T-helper 1 cell (primary cell): ENCODE results near the gene TMEM14B.
"Not testable (repeated sequence)": the region's sequence is repeated elsewhere in the genome, so short reads cannot be mapped to it uniquely, and the experiment has no call there.

Experiments
- DNase-seq, 5 donors: peaks; one replicate each; pipeline ENCODE4 v3.0.0-alpha.2; 2012 to 2020

The TMEM14B gene

DNA sequence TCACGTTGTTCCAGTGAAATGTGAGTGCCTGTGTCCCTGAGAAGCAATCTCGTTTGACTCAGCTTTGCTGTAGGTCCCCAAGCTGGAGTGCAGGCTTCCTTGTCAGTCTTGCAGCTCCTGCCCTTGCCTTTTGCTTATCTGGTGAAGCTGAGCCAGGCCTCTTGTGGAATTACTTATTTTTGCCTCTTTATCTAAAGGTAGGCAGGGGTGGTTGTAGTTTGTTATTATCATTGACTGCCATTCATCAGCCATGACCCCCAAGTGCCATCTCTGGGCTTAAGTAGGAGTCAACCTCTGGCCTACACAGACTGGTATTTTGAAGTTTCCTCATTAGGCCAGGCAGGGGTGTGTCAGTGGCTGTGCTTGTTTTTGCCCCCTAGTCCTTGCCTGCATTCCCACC lies 2.1 kb downstream of the TMEM14B start:
- DNase-seq, result no peak

DNA sequence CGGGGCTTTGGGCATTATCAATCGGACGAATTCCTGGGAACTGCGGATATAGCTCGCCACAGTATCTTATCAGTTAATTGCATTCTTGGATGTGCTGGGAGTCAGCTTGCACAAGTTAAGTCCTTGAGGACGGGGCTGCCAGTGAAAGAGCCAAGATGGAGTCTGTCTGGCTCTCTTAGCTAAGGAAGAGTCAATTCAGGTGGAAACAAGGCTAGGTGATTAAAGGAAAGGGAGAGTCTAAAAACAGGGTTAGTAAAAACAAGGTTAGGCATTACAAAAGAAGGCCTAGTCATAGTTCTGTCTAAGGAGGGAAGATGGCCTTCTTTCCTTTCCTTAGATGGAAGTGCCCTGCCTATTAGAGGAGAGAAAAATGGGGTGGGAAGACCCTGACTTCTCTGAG lies 3.0 kb downstream of the TMEM14B start:
- DNase-seq, result not testable (repeated sequence)

DNA sequence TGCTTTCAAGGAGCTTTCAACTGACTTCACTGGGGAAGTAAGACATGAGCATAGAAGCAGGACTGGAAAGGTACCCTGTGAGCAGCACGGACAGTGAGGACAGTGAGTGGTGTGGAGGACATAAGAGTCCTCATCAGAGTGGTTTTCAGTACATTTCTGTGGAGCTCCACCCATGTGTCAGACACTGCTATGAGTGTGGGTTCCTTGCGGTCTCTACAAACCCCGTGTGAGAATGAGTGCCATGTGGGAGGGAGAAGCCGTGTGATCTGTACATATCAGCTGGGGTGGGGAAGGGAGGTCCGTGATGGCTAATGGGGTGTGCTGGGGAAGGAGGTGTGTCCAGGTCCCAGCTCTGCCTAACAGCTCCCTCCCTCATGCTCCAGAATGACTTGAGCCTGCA lies 4.2 kb downstream of the TMEM14B start:
- not testable (repeated sequence) for DNase-seq

DNA sequence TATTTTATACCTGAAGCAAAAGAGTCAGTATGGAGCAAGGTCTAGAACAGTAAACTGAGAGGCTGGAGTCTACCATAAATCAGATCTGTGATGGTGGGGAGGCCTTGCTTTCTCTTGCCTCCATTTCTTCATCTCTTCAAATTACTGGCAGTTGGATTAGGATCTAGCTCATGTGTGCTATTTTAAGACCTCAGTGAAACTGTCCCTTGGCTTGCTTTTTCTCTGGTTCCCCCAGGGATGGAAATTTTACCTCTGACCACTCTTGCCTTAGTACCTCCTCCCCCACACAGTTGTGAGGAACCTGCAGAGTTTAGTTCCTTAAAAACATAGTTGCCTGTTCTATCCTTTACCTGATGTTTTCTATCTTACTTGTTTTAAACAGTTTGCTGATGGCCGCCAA lies 8.5 kb downstream of the TMEM14B start:
- DNase-seq, result no peak

DNA sequence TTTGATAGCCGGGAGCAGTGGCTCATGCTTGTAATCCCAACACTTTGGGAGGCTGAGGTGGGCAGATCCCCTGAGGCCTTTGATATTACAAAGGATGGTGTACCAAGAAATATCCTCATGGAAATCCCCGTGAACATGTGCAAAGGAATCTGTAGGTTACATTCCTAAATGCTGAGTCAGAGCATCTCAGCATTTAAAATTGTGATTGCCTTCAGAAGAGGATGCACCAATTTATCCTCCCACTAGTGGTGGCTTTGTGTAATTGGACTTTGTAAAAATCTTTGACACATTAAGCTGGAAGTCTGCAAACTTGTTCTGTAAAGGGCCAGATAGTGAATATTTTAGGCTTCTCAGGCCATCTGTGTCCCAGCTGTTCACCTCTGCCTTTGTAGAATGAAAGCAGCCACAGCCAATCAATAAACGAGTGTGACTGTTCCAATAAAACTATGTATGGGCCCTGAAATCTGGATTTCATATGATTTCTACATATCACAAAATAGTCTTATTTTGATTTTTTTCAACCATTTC lies 11.8 kb downstream of the TMEM14B start:
- DNase-seq, result peak in 1 of 5 donors; percentile 33

DNA sequence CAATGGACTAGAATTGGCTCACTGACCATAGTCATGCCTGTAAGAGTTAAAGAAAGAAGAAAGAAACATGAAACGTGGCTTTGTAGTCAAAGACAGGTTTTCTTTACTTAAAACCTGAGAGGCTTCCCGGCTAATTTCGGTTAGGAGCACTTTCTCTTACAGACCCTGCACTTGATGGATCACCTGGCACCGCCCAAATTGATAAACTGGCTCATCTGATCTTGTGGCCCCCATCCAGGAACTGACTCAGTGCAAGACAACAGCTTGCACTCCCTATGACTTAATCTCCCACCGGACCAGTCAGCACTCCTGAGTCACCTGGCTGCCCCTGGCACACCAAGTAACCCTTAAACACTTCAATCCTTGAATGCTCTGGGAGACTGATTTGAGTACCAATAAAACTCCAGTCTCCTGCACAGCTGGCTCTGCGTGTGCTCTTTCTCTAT lies 12.3 kb downstream of the TMEM14B start:
- no peak for DNase-seq

DNA sequence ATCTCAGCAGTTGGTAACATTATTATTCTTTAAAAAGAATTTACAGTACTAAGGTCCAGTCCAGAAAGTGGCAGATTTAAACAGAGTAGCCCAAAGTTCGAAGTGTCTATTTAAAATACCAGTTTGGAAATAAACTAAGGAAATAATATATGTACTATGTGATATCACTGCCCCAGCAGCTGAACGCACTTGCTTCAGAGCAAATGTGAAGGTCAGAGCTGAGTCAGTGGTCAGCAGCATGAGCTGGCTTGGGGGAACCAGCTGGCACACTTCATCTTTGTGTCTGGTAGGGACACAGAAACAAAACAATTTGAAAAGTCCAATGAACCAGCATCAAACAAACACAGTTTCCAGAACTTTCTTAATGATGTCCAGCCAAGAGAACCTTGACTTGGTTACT lies 15.4 kb downstream of the TMEM14B start:
- DNase-seq, result no peak

DNA sequence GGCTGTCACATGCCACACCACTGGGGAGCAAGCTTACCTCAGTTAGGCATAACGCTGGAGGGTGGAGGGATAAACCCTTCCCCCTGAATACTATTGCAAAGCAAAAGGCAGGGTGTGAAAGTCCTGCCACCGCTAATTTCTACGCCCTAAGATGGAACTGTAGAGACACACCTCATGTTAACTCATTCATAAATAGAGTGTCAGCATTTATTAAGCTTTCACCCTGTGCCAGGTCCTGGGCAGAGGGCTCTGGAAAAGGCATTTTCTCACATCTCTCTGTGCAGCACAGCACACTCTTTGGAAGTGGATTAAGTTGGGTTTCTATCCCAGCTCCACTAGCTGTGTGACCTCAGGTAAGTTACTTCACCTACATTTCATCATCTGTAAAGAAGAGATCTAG lies 21.8 kb downstream of the TMEM14B start:
- DNase-seq, result no peak

DNA sequence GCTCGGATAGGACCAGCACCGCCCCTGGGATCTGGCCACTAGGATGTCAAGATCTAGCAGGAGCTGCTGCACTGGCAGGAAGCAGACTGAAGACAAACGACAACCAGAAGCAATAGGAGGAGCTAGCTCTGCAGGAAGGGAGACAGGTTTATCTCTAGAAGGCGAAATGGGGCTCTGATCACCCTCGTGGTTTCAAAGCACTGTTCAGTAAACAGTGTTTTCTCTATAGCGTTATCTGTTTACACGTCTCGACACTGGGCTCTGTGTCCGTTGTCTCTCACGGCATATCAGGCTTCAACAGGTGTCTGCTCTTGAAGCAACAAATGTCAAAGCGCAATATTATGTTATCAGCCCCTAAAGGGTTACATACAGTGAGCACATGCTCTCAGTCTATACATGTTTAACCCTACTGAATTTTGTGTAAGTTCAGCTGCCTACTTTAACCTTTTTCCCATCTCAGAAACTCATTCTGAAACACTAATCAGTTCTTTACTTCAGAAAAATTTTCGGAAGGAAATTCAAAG lies 23.8 kb downstream of the TMEM14B start:
- DNase-seq, result no peak

DNA sequence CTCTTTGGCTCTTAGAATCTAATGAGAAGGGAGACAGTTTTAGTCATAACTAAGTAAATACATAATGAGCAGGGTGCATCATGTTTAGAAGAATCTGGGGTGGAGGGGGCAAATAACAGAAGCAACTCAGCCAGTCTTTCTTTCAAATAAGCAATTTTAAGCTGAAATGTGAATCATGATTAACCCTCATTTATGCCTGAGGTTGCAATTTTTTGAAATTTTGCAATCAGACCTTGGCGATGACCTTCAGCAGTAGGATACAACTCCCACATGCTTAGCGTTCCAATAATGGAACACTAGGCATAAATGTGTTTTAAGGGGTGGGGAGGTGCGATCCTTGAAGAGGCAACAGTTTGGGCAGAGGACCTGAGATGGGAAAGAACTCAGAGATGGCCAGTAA lies 30.6 kb downstream of the TMEM14B start:
- DNase-seq, result no peak

DNA sequence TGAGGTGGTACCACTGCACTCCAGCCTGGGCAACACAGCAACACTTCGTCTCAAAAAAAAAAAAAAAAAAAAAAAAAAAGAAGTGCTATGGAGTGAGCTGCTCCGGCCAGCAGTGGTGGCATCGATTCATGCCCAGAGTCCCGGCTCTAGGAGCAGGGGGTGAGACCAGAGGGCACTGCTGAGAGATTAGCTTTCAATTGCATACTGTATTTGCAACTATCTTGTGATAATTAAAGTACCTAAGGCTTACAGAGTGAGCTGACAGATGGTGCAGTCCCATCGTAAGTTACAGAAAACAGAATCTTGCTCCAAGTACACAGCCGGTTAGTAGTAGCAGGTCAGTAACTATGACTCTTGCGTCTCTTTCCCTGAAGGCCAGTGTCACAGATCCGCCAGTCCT lies 31.5 kb downstream of the TMEM14B start:
- no peak for DNase-seq

DNA sequence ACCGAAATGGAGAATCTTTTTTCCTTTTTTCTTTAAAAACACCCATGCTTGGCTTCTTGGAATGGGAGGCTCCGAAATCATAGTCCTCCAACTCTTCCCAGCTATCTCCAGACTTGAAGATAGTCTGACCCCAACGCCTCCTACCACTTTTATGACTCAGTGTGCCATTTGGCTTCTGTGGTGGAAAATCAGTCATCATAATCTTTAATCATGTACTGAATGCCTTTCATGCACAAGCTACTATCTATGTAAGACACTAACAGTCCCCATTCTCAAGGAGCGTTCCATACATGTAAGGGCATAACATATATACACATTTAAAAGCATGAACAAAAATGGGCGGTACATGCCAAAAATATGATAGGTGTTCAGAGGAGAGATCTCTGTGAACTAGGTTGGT lies 44.1 kb downstream of the TMEM14B start:
- DNase-seq, result no peak

DNA sequence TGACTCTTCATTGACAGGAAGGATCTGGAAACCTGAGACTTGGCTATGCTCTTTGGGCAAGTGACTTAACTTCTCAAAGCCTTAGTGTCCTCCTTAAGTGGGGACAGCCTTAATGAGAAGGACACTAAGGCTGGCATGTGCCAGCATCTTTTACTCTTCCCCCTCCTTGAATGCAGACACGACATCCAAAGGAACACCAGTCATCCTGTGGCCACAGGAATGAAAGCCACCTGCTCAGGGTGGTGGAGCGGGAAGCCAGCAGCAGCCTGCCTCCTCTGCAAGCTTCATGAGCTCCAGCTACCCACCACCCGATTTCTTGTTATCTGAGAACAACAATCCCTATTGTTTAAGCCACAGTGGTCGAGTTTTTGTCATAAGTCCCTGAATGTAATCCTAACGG lies 44.5 kb downstream of the TMEM14B start:
- DNase-seq, result no peak

DNA sequence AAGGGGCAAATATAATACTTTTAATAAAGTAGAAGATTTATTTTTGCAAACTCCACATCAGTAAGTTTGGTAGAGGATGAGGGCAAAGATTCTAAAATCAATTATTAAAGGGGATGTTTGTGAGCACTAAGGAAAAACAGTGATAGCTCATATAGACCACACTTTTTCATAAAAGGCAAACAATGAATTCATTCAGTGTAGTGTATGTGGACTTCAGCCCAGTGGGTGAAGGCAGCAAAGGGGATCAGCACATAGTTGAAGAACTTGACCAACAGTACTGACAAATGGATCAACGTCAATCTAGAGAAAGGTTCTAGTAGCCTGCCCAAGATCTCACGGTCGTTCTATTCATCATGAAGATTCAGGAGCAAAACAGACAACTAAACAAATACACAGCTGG lies 45.4 kb downstream of the TMEM14B start:
- DNase-seq, result no peak

DNA sequence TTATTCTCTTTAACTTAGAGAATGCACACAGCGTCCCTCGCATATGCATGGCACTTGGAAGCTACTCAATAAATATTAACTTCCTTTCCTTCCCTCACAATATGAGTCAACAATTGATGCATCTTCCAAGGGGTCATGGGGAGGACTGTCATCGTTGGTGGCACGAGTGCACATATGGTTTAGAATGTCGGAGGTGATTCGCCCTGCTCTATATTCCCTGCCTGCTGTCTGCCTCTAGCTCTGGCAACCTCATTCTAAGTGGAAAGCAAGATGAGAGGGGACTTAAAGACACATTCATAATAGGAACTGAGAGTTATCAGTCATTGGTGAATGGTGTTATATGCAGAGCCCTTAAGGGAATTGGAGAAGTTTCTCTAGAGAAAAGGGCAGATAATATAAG lies 46.1 kb downstream of the TMEM14B start:
- no peak for DNase-seq

DNA sequence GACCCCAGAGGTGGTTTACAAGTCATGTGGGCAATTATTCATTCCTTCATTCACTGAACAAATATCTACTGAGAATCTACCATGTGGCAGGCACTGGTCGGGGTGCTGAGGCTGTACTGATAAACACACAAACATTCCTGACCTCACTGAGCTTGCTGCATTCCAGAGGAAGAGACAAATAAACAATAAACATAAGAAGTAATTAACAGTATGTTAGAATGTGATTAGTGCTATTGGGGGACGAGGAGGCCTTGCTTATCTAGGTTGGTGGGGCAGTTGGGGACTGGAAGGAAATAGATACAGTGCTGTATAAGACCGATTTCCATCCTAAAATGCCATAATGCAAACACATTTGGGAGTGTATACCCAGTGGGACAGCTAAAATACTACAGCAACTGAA lies 46.6 kb downstream of the TMEM14B start:
- DNase-seq, result no peak

DNA sequence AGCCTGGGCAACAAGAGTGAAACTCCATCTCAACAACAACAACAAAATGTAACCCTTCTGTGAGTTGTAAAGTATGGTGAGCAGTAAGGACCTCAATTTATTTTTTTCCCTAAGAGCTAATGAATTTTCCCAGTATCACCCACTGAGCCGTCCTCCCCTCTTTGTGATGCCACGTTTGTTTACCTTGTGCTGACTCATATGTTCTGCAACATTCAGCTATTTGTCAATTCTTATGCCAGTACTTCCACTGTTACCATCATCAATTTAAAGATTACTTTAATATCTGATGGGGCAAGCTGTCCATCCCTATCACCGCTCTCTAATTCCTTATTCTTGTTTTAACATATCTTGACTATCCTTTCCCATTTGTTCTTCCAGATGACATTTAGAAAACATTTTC lies 53.2 kb downstream of the TMEM14B start:
- no peak for DNase-seq

DNA sequence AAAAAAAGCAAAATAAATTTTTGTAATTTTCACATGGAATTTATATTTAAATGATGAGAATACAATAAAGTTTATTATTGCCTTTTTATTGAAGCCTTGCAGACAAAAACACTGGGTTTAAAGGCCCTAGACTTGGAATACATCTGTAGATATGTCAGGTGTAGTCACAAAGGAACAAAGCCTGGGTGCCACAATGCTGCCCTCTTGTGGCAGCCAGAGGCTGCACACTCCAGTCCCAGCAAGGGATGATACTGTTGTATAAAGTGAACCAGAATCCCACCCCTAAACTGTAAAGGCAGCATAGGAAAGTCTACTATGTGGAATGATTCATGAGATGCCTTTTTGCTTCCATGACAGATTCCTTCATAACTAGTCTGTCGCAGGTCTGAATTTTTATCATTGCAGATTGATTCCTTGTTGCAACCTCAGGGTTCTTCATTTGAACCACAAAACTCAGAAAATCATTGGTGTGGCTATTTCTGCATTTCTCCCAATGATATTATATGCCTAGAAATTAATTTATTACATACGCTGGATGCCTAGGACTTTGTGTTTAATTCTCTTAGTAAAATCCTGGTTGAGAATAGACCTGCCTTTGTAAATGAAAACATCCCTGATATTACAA lies 53.7 kb downstream of the TMEM14B start:
- DNase-seq, result peak; percentile 8 to 56 (median 28)
